Measurements from ENCODE around the gene ETS2.

DNA sequence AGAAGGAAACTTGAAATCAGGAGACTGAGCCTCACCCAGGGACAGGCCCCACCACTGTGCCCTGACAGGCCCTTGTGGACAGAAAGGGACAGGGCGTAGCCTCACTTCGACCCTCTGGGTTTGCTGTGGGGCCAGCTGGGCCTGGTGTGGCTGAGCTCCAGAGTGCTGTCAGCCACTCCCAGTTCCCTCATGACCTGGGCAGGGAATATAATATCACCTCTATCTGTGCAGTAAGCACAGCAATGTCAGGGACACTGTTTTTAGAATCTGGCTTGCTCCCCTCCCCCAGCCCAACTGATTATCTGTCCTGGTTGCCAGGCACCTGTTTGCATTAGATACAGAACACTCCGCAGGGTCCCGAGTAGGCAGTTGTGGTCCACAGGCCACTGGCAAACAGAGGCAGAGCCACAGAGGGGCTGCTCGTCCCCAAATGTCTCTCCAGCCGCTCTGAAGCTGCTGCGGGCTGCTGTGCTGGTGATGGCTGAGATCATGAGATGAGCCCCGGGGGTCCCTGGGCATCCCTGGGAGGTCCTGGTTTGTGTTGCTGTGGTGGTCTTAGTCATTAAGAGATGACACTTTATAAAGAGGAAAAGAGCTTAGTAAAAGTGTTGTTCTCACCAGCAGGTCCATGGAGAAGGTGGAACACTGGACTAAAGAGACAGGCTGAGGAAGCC is 51.6 kb downstream of the ETS2 start:
- TF ChIP-seq, protein P1, sequence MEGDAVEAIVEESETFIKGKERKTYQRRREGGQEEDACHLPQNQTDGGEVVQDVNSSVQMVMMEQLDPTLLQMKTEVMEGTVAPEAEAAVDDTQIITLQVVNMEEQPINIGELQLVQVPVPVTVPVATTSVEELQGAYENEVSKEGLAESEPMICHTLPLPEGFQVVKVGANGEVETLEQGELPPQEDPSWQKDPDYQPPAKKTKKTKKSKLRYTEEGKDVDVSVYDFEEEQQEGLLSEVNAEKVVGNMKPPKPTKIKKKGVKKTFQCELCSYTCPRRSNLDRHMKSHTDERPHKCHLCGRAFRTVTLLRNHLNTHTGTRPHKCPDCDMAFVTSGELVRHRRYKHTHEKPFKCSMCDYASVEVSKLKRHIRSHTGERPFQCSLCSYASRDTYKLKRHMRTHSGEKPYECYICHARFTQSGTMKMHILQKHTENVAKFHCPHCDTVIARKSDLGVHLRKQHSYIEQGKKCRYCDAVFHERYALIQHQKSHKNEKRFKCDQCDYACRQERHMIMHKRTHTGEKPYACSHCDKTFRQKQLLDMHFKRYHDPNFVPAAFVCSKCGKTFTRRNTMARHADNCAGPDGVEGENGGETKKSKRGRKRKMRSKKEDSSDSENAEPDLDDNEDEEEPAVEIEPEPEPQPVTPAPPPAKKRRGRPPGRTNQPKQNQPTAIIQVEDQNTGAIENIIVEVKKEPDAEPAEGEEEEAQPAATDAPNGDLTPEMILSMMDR (IDR thresholded peaks at IDR 0.05; ENCODE audit: insufficient read depth, low read depth, low read length), result no peak
- no peak for TF ChIP-seq EZH2 (IDR thresholded peaks at IDR 0.05; ENCODE audit: insufficient read depth, low read length)

Measured in astrocyte (in vitro differentiated cells and primary cell).